Ovary (tissue), 9 donors: ENCODE results near the gene TSKS. TPM values are rescaled to one million over a fixed set of nuclear protein-coding genes. Genes with fewer than 3 reads are reported as not detected.

Experiments
- DNase-seq, 5 donors: peaks; one replicate each; pipeline ENCODE4 v3.0.0-alpha.2; 2019 to 2020
- H3K27ac ChIP-seq, 2 donors: fragments of 200-600 bp; one replicate each; pipeline versions ENCODE4 v1.5.1 to v1.8.0; 2019 to 2022
- H3K27me3 ChIP-seq: fragments of 200-600 bp; one replicate; pipeline ENCODE4 v1.8.0; 2022
- H3K36me3 ChIP-seq: fragments of 200-600 bp; sonication (generic); one replicate; pipeline ENCODE4 v1.5.1; 2019
- H3K4me1 ChIP-seq: one replicate; pipeline ENCODE4 v1.8.1; 2013; ENCODE audit warnings: mild to moderate bottlenecking, moderate library complexity; ENCODE audit not compliant: insufficient read depth
- H3K4me3 ChIP-seq: fragments of 200-600 bp; sonication (generic); one replicate; pipeline ENCODE4 v1.5.1; 2017
- H3K9me3 ChIP-seq, 2 donors: fragments of 200-600 bp in 1 of 2; sonication (generic) in 1 of 2; one replicate each; pipeline versions ENCODE4 v1.5.1 to v1.8.1; 2013 to 2019; ENCODE audit warnings: mild to moderate bottlenecking in 1 of 2, moderate library complexity in 1 of 2
- EP300 ChIP-seq: sonication (generic); formaldehyde crosslinking; IDR thresholded peaks from one replicate; pipeline ENCODE4 v1.6.1; 2017; ENCODE audit warnings: antibody characterized with exemption
- POLR2A ChIP-seq: fragments of 450-650 bp; IDR thresholded peaks from one replicate; pipeline ENCODE4 v1.6.1; 2017; ENCODE audit warnings: antibody characterized with exemption, mild to moderate bottlenecking, moderate library complexity
- WGBS, 3 donors: extraction: QIAGEN DNeasy Blood & Tissue Kit in 1 of 3; methylation state at CpG; one replicate each; pipeline versions ENCODE4 v1.1.5 to v1.1.7; 2013 to 2017; 5-methylcytosine and 5-hydroxymethylcytosine counted together
- intact Hi-C, 4 donors: fragments of 100-400 bp; cut with DNase I; formaldehyde crosslinking; loops; one replicate each; pipeline versions ENCODE4 v1.11.0 to v1.15.1; 2022 to 2023
- polyA plus RNA-seq, 2 donors: library from polyadenylated mRNA; stranded (reverse); fragments of 200-250 nt in 1 of 2; fragments of 350-450 nt in 1 of 2; fragmentation: Illumina TruSeq in 1 of 2; extraction: RNeasy Lipid Tissue Mini Kit (QIAGEN cat#74804) in 1 of 2; gene quantifications; one replicate each; pipeline ENCODE4 v1.2.3, GENCODE V29; 2013 to 2014
- total RNA-seq, 7 donors: library from RNA; depleted of rRNA in 2 of 7; stranded (reverse); fragments of >200 nt in 2 of 7; fragmentation: NEBNext Ultra II Directional in 3 of 7; extraction: Animal tissue kit (Norgen Biotek cat#: 25700) in 3 of 7; gene quantifications; one replicate each; pipeline versions ENCODE4 v1.1.0 to v1.2.4, GENCODE V29; 2016 to 2023
- TF ChIP-seq, protein P1 (sequence below), 3 donors: fragments of 450-650 bp in 2 of 3; fragments of 200-600 bp in 1 of 3; IDR thresholded peaks; one replicate each; pipeline versions ENCODE4 v1.5.1 to v1.8.0; 2016 to 2022; ENCODE audit warnings: antibody characterized with exemption in 3 of 3, mild to moderate bottlenecking in 1 of 3
- donor health status: DM: no; HTN: no; CAD: no; lungs with moderate emphysema.
- donor health status: DM: no; HTN: no; CAD: no.
- donor health status: Bipolar disorder and iron deficiency.
- donor health status: DM: yes; HTN: yes; CAD: no.
- donor health status: DM: no; HTN: no; CAD: no.
- donor health status: DM: yes; HTN: yes; CAD: no.

Gene TSKS
- total and polyA plus RNA-seq, 9 donors = 0.15 to 0.71 (median 0.32) TPM; not detected in 4

DNA sequence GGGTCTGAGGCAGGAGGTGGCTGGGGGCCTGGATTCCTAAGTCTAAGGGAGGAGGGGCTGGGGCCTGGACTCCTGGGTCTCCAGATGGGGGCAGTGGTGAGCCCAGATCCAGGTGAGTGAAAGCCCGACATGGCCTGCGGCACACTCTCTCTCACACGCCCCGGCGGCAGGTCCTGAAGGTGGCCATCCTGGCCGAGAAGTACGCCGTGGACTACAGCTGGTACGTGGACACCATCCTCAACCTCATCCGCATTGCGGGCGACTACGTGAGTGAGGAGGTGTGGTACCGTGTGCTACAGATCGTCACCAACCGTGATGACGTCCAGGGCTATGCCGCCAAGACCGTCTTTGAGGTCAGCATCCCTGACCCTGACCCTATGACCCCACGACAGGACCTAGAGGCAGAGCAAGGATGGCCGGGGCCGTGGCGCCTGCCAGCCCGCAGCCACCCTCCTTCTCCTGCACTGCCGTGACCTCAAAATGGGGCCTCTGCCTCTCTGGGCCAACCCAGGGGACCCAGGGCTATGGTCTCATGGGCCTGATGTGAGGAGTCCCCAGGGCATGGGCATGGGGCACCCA lies 36.8 kb upstream of the TSKS start:
- DNase-seq = peak in 2 of 5 donors; percentile 39 to 46
- H3K4me3 ChIP-seq = no peak overlapping the region
- 88 to 94% (median 92%) methylated on average over 20 to 25 of the region's 25 CpGs for WGBS, 3 donors
- no peak overlapping the region for H3K27ac ChIP-seq
- peaks cover 8% of the 10 kb centered on the region for H3K4me1 ChIP-seq
- TF ChIP-seq POLR2A = no peak
- TF ChIP-seq, protein P1, sequence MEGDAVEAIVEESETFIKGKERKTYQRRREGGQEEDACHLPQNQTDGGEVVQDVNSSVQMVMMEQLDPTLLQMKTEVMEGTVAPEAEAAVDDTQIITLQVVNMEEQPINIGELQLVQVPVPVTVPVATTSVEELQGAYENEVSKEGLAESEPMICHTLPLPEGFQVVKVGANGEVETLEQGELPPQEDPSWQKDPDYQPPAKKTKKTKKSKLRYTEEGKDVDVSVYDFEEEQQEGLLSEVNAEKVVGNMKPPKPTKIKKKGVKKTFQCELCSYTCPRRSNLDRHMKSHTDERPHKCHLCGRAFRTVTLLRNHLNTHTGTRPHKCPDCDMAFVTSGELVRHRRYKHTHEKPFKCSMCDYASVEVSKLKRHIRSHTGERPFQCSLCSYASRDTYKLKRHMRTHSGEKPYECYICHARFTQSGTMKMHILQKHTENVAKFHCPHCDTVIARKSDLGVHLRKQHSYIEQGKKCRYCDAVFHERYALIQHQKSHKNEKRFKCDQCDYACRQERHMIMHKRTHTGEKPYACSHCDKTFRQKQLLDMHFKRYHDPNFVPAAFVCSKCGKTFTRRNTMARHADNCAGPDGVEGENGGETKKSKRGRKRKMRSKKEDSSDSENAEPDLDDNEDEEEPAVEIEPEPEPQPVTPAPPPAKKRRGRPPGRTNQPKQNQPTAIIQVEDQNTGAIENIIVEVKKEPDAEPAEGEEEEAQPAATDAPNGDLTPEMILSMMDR (IDR thresholded peaks at IDR 0.05) = no peak
- TF ChIP-seq EP300 = no peak
- intact Hi-C loops = loop anchor here in 2 of 4 donors (5.0 to 10.0 kb wide), 3 partner anchors 33 to 75 kb away; partner anchors contain the start of gene AP2A1 (in 1 of the 2)
- no peaks in the 10 kb centered on the region for H3K27me3 ChIP-seq
- H3K9me3 ChIP-seq = no peaks in the 10 kb centered on the region
- no peaks in the 10 kb centered on the region for H3K36me3 ChIP-seq

DNA sequence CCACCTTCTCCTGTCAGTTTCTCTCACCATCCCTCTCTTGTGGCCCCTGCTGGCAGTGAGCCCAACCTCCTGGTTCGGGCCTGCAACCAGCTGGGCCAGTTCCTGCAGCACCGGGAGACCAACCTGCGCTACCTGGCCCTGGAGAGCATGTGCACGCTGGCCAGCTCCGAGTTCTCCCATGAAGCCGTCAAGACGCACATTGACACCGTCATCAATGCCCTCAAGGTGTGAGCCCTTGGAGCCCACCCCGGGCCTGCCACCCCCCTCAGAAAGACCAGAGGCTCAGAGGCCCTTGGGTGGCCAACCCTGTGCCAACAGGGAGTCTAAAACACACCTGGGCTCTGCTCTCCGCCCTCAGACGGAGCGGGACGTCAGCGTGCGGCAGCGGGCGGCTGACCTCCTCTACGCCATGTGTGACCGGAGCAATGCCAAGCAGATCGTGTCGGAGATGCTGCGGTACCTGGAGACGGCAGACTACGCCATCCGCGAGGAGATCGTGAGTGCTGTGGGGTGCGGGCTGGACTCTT lies 36.2 kb upstream of the TSKS start:
- peak in 2 of 5 donors; percentile 31 to 43 for DNase-seq
- Histone ChIP-seq H3K4me1 (peaks cover 8% of the 10 kb centered on the region), H3K9me3 (no peaks in the 10 kb centered on the region), H3K36me3 (no peaks in the 10 kb centered on the region), H3K27me3 (no peaks in the 10 kb centered on the region), H3K27ac (no peak overlapping the region), H3K4me3 (no peak overlapping the region)
- TF ChIP-seq POLR2A (no peak), EP300 (no peak)
- TF ChIP-seq, protein P1 (IDR thresholded peaks at IDR 0.05) = no peak
- WGBS, 3 donors = 89 to 92% (median 90%) methylated on average over 27 to 28 of the region's 28 CpGs
- intact Hi-C loops = no loop called here

DNA sequence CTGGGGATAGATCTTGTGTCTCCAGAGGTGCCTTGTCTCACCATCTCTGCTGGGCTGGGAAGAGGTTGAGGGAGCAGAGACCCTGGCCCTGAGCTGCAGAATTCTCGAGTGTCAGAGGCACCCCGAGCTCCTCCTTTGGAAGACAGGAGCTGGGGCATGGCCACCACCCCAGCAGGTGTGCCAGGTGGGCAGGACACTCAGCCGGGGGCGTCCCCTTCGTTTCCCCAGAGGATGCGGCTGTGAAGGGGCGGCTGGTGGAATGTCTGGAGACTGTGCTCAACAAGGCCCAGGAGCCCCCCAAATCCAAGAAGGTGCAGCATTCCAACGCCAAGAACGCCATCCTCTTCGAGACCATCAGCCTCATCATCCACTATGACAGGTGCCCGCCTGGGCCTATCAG lies 35.5 kb upstream of the TSKS start:
- Histone ChIP-seq H3K9me3 (no peaks in the 10 kb centered on the region), H3K27ac (no peak overlapping the region), H3K4me3 (no peak overlapping the region), H3K27me3 (no peaks in the 10 kb centered on the region), H3K36me3 (no peaks in the 10 kb centered on the region), H3K4me1 (peaks cover 8% of the 10 kb centered on the region)
- intact Hi-C loops = no loop called here
- DNase-seq = peak in 1 of 5 donors; percentile 21
- WGBS, 3 donors = 79 to 91% (median 87%) methylated on average over 11 of the region's 11 CpGs
- TF ChIP-seq EP300 (no peak), POLR2A (no peak)
- TF ChIP-seq, protein P1 (IDR thresholded peaks at IDR 0.05) = no peak

DNA sequence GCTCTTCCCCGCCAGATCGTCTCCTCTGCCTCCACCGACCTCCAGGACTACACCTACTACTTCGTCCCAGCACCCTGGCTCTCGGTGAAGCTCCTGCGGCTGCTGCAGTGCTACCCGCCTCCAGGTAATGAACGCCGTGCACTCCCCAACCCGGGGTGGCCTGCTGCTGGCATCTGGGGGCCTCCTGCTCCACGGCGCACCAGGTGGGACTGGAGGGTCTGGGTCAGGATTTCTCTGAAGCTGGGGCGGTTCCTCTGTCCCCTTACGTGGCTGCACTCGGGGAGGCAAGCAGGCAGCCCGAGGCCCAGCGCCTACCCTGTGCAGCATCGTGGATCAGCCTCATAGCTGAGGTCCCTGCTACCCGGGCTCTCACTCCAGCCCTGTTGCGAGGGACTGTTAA lies 32.5 kb upstream of the TSKS start:
- TF ChIP-seq, protein P1 (IDR thresholded peaks at IDR 0.05) = no peak
- no peak for TF ChIP-seq EP300
- H3K9me3 ChIP-seq = no peaks in the 10 kb centered on the region
- intact Hi-C loops = no loop called here
- H3K4me1 ChIP-seq = peaks cover 8% of the 10 kb centered on the region
- no peak overlapping the region for H3K4me3 ChIP-seq
- no peaks in the 10 kb centered on the region for H3K27me3 ChIP-seq
- H3K27ac ChIP-seq = no peak overlapping the region
- H3K36me3 ChIP-seq = no peaks in the 10 kb centered on the region
- 91 to 94% (median 93%) methylated on average over 20 of the region's 20 CpGs for WGBS, 3 donors
- no peak for DNase-seq
